Retina (tissue), 1 donor: ENCODE data around the gene ARMCX2.
"Not testable (repeated sequence)": the region's sequence is repeated elsewhere in the genome, so short reads cannot be mapped to it uniquely, and the experiment has no call there.

Experiments used
- DNase-seq: peaks from one replicate; pipeline ENCODE4 v3.0.0-alpha.2; 2016

Gene ARMCX2

GRCh38 chrX:101659601-101660063, at the start of gene ARMCX2:
ARMCX2 (minus strand) TSS chrX:101659850; CDS start chrX:101657588, 2,262 bp downstream.
- DNase-seq, result peak; percentile 71

GRCh38 chrX:101709384-101709783, 49.7 kb upstream of the ARMCX2 start:
- DNase-seq, result no peak

- no peak for DNase-seq
Measured at GRCh38 chrX:101708163-101708562, 48.5 kb upstream of the ARMCX2 start.

DNA sequence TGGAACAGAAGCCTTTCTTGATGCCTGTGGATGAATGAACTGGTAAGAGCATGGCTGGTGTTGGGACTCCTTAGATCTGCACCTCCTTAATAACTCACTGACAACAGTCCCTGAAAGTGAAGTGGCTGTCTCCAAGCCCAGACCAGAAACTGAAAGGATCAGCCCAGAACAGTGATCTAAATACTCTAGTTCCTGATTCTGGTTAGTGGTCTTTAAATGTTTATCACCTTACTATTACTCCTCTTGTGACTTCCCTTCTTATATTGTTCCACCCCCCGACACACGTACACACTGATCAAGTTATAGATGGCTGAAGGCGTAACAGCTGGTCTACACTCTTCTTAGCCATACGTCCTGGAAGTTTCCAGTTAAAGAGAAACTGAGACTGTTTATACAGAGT, 33.8 kb upstream of the ARMCX2 start:
- no peak for DNase-seq

DNA sequence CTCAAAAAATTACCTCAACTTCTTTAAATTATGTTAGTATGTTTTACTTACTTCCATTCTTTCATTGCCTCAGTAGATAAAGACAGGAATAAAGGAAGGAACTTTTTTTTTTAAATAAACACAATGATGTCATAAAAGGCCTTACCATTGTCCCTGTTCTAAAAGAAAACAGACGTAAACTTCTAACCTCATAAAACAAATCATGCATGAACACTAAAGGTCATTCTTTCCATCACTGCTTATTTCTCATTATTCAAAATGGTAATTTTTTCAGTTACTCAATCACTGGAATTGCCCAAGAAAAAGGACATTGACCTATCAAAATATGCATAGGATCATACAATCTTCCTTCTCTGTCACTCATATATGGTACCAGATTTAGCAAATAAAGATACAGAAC, 32.2 kb upstream of the ARMCX2 start:
- DNase-seq, result no peak

- no peak for DNase-seq
Measured at GRCh38 chrX:101686574-101686973, 26.9 kb upstream of the ARMCX2 start.

DNA sequence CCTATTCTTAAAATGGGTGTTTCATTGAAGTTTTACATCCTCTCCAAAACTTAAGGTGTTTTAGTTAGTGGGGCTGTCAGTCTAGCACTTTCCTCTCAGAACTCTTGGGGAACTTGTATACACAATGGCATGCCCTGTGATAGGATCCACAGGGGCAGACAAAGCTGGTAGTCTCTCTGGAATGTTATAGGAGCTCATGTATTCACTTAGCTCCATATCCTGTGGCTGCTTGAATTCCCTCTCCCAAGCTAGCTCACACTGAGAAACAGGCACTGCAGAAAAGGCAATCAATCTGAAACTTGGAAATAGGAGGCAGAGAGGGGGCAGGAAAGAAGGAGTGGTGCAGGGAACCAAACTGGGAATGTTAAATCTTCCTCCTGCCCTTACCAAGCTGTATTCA, 26.3 kb upstream of the ARMCX2 start:
- no peak for DNase-seq

DNA sequence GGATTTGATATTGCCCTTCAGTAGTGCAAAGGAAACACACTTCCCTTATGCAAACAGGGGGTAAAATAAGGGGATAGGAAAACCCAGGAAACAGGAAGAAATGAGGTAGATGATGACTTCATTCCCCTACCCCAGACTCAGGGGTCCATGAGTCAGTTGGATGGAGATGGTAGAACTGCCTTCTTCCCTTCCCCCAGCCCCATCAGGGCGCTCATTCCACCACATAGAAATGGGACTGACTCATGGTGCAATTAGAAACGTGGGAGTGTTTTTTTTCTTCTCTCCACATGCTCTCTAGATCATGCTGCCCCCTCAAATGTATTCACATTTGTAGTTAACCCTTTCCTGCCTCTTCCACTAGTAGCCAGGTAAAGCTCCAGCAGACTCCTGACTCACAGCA, 23.1 kb upstream of the ARMCX2 start:
- no peak for DNase-seq

- no peak for DNase-seq
Measured at GRCh38 chrX:101677028-101677427, 17.4 kb upstream of the ARMCX2 start.

DNA sequence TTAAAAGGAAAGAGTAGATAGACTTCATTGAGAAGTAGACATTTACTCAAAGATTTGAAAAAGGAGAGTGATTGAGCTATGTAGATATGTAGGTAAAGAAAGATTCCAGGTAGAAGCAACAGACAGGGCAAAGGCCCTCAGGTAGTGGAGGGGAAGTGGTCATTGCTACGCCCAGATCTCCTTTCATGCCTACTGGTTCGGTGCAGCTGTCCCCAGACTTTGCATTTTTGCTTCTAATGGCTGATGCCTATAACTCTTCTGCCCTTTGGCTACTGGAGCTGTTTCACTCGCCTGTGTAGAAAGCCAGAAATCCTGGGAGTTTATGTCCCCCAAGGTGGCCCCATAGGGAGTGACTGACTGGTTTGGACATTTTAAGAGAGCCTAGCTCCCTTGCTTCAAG, 16.9 kb upstream of the ARMCX2 start:
- no peak for DNase-seq

DNA sequence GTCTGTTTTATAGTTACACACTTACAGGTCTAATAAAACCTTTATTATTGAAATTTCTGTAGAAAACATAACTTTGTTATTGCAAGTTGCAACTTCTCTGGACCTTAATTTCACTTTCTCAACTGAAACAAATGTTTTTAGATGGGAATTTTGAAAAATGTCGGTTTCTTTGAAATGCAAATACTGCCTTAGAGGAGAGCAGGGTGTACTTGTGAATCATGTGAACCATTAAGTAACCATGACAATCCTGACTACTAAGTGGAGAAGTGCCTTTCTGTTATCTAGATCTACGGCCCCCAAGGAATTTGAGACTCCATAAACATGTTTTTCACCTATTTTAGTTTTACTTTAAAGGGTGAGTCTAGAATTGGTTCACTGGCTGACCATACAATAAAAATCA, 8.5 kb upstream of the ARMCX2 start:
- DNase-seq, result no peak

DNA sequence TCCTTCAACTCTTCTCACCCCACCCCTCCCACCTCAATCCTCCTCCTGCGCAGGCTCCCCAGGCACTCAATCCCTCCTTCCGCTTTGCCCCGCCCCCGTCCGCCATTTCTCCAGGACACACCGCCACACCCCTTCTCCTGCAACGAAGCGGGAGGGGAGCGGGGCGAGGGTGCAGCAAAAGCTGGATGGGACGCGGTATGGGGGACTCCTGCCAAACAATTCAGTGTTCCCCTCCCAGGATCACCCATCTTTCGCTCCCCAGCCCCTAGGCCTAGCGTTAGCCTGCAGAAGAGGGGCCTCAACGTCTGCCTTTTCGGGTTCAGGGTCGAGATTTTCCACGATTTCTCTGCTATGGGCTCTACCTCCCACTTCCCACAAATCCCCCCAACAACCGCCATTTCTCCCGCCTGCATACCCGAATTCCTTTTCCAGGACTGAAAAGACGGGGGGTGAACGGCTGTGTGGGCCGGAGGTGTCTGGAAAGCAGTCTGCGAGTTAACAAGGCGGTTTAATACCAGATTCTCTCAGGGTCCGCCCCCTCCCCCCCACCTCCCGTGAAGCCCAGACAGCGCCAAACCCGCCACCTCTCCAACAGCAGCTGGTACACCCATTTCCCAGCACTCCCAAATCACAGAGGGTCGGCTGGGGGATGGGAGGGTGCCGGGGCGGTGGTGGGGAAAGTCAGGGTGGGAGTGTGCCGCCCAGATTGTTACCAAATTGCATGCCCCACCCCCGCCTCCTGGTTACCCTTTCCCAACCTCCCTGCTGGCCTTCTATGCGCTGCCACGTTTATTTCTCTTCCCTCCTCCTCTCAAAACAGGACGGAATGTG, 774 bp downstream of the ARMCX2 start:
- peak; percentile 73 for DNase-seq

- DNase-seq, result no peak
Measured at GRCh38 chrX:101657495-101657894, 2.2 kb downstream of the ARMCX2 start.

DNA sequence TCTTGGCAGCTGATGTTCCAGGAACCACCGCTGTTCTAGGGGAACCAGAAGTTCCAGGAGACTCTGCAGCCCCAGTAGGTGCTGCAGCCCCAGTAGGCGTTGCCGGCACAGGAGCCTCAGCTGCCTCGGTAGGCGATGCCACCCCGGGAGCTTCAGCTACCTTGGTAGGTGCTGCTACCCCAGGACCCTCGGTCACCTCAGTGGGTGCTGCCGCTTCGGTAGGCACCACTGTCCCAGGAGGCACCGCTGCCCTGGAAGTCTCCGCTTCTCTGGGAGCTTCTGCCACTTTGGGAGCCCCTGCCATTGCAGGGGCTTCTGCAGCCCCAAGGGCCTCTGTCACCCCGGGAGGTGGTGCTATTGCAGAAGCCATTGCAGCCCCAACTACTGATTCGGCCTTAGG, 2.8 kb downstream of the ARMCX2 start:
- no peak for DNase-seq

GRCh38 chrX:101655534-101655933, 4.1 kb downstream of the ARMCX2 start:
- no peak for DNase-seq

- DNase-seq, result not testable (repeated sequence)
Measured at GRCh38 chrX:101647716-101648115, 11.9 kb downstream of the ARMCX2 start.

DNA sequence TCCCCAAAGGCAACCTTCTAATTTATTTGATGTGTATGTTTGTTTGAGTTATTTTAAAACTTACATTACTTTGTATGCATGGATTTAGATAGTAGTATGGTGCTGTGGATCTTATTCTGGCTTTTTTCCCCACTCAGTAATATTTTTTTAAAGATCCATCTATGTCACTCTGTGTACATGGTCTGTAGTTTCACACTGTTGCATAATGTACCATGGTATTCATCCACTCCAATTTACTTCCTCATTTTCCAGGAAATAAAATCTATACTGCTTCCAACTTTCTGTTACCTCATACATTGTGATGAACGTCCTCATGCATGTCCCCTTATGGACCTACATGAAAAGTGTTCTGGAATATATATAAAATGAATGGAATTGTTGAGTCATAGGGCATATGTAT, 17.6 kb downstream of the ARMCX2 start:
- no peak for DNase-seq

DNA sequence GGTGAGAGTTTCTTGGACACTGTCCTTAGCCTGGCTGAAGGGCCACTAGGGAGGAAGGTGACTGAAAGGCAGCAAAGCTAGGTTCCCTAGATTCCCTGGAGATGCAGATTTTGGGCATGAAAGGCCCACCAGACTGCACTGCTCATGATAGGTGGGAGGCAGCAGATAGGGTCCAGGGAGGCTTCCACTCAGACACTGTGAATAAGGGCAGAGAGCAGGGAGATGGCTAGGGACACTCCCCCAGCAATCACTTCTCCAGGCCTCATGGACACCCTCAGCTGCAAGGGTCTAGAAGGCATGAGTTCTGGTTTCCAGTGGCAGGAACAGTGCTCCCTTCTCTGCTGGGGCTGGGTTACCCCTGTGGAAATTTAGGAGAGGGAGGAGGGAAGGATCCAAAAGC, 20.1 kb downstream of the ARMCX2 start:
- DNase-seq, result no peak

DNA sequence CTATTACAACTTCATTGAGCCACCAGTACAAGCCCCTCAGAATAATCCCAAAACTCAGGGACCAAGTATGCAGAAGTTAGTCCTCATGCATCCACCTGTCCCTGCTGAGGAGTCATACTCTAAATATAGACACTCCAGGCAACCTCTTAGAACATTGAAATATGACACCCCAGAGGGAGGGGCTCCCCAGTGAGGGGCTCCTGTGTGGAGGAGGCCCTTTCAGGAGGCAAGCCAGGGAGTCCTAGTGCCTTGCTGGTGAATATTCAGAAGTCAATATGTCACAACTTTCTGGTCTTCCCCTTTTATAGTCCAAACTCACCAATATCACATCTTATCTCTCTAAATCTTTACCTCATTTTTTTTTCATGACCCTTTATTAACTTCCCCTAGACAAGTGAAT, 40.3 kb downstream of the ARMCX2 start:
- no peak for DNase-seq

- peak; percentile 84 for DNase-seq
Measured at GRCh38 chrX:101617211-101618191, 42.1 kb downstream of the ARMCX2 start, which contains the start of gene ARMCX6. ARMCX6 (minus strand) TSS chrX:101618000; CDS start chrX:101616620, 1,380 bp downstream.

DNA sequence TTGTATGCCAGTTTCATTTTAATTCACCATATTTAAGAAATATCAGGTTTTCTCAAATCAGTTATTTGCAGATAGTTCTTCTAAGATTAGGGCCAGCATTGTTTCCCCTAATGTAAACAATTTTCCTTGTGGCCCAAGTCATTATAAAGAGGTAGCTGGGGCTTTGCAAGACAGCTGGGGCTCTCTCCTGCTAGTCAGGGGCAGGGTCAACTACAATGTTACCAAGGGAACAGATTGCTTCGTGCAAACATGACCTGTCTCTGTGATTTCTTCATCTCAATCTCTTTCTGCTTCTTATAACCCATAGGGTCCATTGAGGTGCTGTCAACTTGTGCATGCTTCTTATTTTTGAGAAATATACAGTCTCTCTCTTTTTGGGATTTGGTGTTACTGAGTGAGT, 53.9 kb downstream of the ARMCX2 start:
- peak; percentile 20 for DNase-seq
